ENCODE data around the gene GJC1. TPM values are rescaled to one million over a fixed set of nuclear protein-coding genes. Genes with fewer than 3 reads are reported as not detected.

The GJC1 gene
- total RNA-seq, 6 experiments from 2014 or later: 47.3 to 71.3 (median 59.3) TPM

GRCh38 chr17:44749076-44749979 is 80.8 kb downstream of the GJC1 start:
- H3K4me3 Mint-ChIP-seq: no peak overlapping the region
- DNase-seq: no peak
- no peak overlapping the region for H3K27ac Mint-ChIP-seq
- peaks cover 5% of the 10 kb centered on the region; the same call in 1 of the 2 replicates for H3K27me3 Mint-ChIP-seq (ENCODE audit: insufficient read depth)
- H3K4me1 Mint-ChIP-seq (ENCODE audit: low read depth): no peaks in the 10 kb centered on the region
- no peaks in the 10 kb centered on the region for H3K9me3 Mint-ChIP-seq
- TF ChIP-seq CTCF (IDR thresholded peaks at IDR 0.05): no peak
- H3K36me3 Mint-ChIP-seq (ENCODE audit: low read depth): no peaks in the 10 kb centered on the region

Other genes starting within 250 kb of the GJC1 start
- gene MEIOC, start 173.8 kb downstream of the GJC1 start, total RNA-seq (2021; fragmentation: NEBNext Ultra II Directional; extraction: Animal tissue kit (Norgen Biotek cat#: 25700)): under 1 TPM in 2 of 6 experiments, not detected in 4; 0.09 to 0.14 TPM
- 10 to 100 TPM; 29.4 to 33.3 (median 31.0) TPM for gene CCDC43, start 140.5 kb downstream of the GJC1 start, total RNA-seq (2021; fragmentation: NEBNext Ultra II Directional; extraction: Animal tissue kit (Norgen Biotek cat#: 25700))
- gene DBF4B, start 121.6 kb downstream of the GJC1 start, total RNA-seq (2021; fragmentation: NEBNext Ultra II Directional; extraction: Animal tissue kit (Norgen Biotek cat#: 25700)): 10 to 100 TPM in 5 of 6 experiments, 1 to 10 TPM in 1; 5.5 to 11.9 (median 10.8) TPM
- under 1 TPM; 0.14 to 0.27 (median 0.16) TPM for gene ADAM11, start 71.3 kb downstream of the GJC1 start, total RNA-seq (2021; fragmentation: NEBNext Ultra II Directional; extraction: Animal tissue kit (Norgen Biotek cat#: 25700))
- not detected for gene HIGD1B, start 17.6 kb upstream of the GJC1 start, total RNA-seq (2021; fragmentation: NEBNext Ultra II Directional; extraction: Animal tissue kit (Norgen Biotek cat#: 25700))
- 100 to 1,000 TPM; 117 to 129 (median 122) TPM for gene EFTUD2, start 69.2 kb upstream of the GJC1 start, total RNA-seq (2021; fragmentation: NEBNext Ultra II Directional; extraction: Animal tissue kit (Norgen Biotek cat#: 25700))
- not detected for gene GFAP, start 85.2 kb upstream of the GJC1 start, total RNA-seq (2021; fragmentation: NEBNext Ultra II Directional; extraction: Animal tissue kit (Norgen Biotek cat#: 25700))
- gene KIF18B, start 117.5 kb upstream of the GJC1 start, total RNA-seq (2021; fragmentation: NEBNext Ultra II Directional; extraction: Animal tissue kit (Norgen Biotek cat#: 25700)): 10 to 100 TPM; 11.4 to 25.6 (median 24.1) TPM
- gene C1QL1, start 138.0 kb upstream of the GJC1 start, total RNA-seq (2021; fragmentation: NEBNext Ultra II Directional; extraction: Animal tissue kit (Norgen Biotek cat#: 25700)): under 1 TPM in 5 of 6 experiments, not detected in 1; 0.19 to 0.36 (median 0.25) TPM
- gene DCAKD, start 221.3 kb upstream of the GJC1 start, total RNA-seq (2021; fragmentation: NEBNext Ultra II Directional; extraction: Animal tissue kit (Norgen Biotek cat#: 25700)): 10 to 100 TPM; 34.0 to 38.9 (median 35.8) TPM
- gene NMT1, start 231.0 kb upstream of the GJC1 start, total RNA-seq (2021; fragmentation: NEBNext Ultra II Directional; extraction: Animal tissue kit (Norgen Biotek cat#: 25700)): 100 to 1,000 TPM; 135 to 152 (median 142) TPM

Measured in HFFc6 (cell line).